C4-2B (cell line): ENCODE data around the gene SCGB1D4.
"Not testable (repeated sequence)": the region's sequence is repeated elsewhere in the genome, so short reads cannot be mapped to it uniquely, and the experiment has no call there.

Experiments used
- ZFX ChIP-seq: fragments of 450-650 bp; IDR thresholded peaks from 2 replicates; pipeline ENCODE4 v1.6.1; 2017
- TF ChIP-seq, protein P1 (sequence below): fragments of 450-650 bp; conservative IDR thresholded peaks from 2 replicates; pipeline ENCODE4 v1.5.1; 2017; ENCODE audit warnings: mild to moderate bottlenecking

DNA sequence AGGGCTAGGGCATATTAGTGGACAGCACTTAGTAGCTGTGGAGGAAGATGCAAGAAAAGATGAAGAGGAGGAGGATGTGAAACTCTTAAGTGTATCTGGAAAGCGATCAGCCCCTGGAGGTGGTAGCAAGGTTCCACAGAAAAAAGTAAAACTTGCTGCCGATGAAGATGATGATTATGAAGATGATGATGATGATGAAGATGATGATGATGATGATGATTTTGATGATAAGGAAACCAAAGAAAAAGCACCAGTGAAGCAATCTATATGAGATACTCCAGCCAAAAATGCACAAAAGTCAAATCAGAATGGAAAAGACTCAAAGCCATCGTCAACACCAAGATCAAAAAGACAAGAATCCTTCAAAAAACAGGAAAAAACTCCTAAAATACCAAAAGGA is 32.4 kb upstream of the SCGB1D4 start:
- TF ChIP-seq, protein P1, sequence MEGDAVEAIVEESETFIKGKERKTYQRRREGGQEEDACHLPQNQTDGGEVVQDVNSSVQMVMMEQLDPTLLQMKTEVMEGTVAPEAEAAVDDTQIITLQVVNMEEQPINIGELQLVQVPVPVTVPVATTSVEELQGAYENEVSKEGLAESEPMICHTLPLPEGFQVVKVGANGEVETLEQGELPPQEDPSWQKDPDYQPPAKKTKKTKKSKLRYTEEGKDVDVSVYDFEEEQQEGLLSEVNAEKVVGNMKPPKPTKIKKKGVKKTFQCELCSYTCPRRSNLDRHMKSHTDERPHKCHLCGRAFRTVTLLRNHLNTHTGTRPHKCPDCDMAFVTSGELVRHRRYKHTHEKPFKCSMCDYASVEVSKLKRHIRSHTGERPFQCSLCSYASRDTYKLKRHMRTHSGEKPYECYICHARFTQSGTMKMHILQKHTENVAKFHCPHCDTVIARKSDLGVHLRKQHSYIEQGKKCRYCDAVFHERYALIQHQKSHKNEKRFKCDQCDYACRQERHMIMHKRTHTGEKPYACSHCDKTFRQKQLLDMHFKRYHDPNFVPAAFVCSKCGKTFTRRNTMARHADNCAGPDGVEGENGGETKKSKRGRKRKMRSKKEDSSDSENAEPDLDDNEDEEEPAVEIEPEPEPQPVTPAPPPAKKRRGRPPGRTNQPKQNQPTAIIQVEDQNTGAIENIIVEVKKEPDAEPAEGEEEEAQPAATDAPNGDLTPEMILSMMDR, result not testable (repeated sequence)
- not testable (repeated sequence) for TF ChIP-seq ZFX
